Dermis blood vessel endothelial cell (primary cell): ENCODE results near the gene WNT7B. TPM values are rescaled to one million over a fixed set of nuclear protein-coding genes. Genes with fewer than 3 reads are reported as not detected.

Source experiments
- DNase-seq: peaks from one replicate; pipeline ENCODE4 v3.0.0; 2010
- total RNA-seq: library from RNA; depleted of rRNA; stranded (reverse); fragments of >200 nt; gene quantifications from 2 replicates; pipeline ENCODE4 v1.2.3, GENCODE V29; 2014

The WNT7B gene
- total RNA-seq, 1 donor from 2014 or later, result not detected

DNA sequence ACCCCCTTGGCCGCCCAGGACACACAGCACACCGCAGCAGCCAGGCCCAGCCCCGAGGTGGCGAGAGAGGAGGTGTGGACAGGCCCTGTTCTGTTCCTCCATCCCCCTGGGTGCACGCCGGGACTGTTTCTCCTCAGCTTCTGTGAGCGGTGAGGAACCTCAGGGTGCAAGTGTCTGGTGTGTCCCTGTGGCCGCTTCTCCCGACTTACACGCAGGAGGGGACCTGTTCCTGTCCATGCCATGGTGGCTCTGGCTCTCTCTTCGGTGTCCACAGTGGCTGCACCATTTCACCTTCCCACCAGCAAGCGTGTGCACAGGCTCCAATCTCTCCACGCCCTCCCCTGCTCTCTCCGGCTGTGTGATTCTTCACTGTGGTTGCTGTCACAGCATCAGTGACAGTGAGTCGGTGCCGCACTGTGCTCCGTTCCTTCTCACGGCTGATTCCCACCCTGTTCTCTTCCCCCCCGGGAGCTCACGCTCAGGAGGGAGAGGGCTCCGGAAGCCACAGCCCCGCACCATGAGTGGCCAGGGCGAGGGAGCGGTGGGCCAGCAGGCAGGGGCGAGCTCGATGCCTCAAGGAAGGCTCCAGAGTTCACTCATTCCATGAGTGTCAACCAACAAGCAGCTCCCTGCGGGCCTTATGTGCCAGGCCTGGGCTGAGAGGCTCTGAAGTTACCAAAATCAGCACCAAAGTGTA is 18.6 kb upstream of the WNT7B start:
- no peak for DNase-seq

DNA sequence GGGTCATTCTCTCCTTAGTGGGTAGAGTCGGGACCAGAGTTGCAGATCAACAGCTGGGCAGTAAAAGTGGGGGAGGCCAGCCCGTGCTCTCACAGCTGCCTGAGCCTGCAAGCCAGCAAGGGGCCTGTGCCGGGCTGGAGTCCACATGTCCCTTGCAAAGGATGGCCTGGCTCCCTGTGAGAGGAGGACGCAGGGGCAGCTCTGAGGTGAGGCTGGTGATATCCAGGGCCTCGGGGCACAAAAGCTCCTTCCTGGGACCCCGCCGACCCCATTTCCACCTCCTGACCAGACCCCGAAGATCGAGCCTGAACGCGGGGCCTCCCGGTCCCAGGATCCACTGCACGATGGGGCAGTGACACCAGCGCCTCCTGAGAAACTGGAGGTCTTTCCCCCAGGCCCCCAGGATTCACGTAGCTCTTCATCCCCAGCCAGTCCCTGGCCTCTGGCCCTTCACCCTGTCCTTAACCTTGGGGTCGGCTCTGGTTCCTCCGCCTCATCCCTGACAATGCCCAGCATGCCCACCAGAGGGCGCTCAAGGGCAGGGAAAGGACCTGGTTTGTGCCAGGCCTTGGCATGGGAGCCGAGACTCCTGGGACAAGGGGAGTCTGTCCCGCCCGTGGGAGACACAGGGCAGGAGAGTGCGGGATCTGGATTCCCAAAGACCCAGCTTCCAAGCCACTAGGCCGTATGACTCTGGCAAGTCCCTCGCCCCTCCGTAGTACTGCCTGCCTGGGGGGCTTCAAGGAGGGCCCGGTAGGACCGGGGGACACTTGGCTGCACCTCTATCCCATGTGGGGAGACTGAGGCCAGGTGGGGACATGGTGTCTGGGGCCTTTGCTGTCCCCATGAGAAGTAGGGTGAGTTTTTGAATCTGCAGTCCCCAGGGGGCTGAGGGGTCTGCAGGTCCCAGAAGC is 17.8 kb upstream of the WNT7B start:
- DNase-seq, result peak; percentile 76

DNA sequence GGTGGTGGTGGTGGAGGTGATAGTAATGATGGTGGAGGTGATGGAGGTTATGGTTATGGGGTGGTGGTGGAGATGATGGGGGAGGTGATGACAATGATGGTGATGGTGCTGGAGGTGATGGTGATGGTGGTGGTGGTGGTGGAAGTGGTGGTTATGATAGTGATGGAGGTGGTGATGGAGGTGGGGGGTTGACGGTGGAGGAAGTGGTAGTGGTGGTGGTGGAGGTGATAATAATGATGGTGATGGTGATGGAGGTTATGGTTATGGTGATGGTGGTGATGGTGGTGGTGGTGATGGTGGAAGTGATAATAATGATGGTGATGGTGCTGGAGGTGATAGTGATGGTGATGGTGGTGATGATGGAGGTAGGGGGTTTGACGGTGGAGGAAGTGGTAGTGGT is 16.9 kb upstream of the WNT7B start:
- no peak for DNase-seq

DNA sequence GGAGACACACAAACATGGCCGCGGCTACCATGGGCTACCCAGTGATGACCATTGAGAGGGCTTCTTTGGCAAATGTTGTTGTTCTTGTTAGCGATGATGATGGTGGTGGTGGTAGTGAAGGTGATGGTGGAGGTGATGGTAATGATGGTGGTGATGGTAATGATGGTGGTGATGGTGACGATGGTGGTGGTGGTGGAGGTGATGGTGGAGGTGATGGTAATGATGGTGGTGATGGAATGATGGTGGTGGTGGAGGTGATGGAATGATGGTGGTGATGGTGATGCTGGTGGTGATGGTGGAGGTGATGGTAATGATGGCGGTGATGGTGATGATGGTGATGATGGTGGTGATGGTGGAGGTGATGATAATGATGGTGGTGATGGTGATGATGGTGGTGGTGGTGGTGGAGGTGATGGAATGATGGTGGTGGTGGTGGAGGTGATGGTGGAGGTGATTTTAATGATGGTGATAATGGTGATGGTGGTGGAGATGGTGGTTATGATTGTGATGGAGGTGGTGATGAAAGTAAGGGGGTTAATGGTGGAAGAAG is 16.3 kb upstream of the WNT7B start:
- DNase-seq, result no peak

- no peak for DNase-seq
Measured at GRCh38 chr22:45992737-45993136, 15.8 kb upstream of the WNT7B start.

- DNase-seq, result no peak
Measured at GRCh38 chr22:45991098-45991497, 14.1 kb upstream of the WNT7B start.

GRCh38 chr22:45987136-45987861 is 10.3 kb upstream of the WNT7B start:
- DNase-seq, result no peak

- no peak for DNase-seq
Measured at GRCh38 chr22:45984316-45984916, 7.5 kb upstream of the WNT7B start.

GRCh38 chr22:45983797-45984196 is 6.8 kb upstream of the WNT7B start:
- DNase-seq, result no peak

GRCh38 chr22:45980761-45981160 is 3.8 kb upstream of the WNT7B start:
- no peak for DNase-seq

- no peak for DNase-seq
Measured at GRCh38 chr22:45980268-45980570, 3.3 kb upstream of the WNT7B start.

DNA sequence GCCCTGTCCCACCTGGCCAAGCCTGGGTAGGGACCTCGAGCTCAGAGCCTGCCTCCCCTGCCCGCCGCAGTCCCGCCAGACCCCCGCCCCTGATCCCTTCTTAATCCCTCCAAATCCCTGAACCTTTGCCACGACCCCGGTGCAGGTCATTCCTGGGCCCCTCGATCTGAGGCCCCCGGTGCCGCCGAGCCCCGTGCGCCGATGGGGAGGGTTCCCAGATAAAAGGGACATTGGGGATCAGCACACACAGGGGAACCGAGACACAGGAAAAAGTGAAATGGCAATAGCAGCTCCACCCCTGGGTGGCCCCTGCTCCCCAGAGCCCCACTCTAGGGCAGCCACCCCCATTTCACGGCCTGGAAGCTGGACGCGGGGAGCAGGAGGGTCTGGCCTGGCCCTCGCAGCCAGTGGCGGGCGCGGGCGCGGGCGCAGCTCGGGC is 1.3 kb upstream of the WNT7B start:
- DNase-seq, result no peak

- DNase-seq, result no peak
Measured at GRCh38 chr22:45977551-45978274, 751 bp upstream of the WNT7B start.

DNA sequence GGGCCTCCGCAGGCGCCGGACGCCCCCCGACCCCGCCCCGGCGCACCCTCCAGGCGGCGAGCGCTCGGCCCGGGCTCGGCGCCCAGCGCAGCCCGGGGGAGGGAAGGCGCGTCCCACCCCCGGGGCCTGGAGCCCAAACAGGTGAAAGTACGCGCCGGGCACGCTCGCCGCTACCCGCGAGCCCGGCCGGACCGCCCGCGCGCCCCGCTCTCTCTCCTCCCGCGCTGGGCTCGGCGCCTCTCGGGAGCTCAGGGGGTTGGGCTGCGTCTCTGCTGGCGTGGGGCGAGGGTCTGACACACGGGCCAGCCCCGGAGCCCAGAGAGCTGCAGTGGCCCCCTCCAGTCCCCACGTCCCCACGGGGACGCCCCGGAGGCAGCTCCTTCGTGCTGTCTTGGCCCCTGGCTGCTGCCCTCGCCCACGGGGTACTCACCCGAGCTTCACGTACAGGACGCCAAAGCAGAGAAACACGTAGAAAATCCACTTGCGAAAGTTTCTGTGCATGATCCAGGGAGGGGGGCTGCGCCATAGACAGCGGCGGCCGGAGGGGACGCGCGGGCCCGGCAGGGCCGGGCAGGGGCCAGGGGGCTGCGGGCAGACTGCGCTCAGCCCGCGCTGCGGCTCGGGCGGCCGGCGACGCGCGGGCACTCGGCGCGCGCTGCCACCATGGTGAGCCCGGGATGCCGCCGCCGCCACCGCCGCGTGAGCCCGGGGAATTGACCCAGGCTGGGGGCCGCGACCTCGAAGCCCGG is 534 bp downstream of the WNT7B start:
- no peak for DNase-seq

DNA sequence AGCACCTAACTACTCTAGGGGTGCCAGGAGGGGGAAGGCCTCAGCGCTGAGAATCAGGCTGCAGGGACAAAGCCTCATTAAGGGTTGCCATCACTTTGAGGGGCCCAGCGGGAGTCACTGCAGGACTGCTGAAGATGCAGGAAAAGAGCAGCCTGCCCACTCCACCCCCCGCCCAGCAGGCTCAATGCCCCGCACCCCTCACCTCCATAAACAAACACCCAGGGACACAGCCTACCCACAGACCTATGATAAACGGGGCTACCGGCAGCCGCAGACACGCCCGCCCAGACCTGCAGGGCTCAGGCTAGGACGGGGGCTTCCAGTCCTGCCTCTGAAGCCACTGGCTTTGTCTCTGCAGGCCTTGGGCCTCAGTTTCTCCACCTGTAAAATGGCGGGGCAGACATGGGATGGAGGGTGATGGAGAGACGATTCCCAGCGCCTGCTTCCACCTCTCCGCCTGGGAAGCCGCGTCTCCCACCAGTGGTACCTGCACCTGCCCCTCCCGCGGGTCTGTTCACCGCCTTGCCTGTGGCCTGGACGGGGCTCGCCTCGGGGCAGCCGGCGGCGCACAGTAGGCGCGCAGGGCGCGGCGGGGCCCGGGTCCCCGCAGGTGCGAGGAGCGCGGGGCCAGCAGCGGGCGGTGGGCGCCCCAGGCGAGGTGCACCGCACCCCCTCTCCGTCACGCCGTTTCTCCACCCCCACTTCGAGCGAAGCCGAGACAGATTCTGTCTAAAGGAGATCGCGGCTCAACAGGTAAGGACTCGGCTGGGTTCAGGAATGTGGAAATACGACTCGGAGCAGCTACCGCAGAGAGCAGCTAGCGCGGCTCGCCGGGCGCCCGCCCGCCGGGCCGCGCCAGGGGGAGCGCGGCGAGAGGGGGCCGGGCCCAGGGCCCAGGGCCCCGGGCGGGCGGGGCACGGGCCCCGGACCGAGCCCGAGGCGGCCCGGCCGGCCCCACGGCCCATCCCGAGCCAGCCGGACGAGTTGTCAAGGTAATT is 1.5 kb downstream of the WNT7B start:
- no peak for DNase-seq

DNA sequence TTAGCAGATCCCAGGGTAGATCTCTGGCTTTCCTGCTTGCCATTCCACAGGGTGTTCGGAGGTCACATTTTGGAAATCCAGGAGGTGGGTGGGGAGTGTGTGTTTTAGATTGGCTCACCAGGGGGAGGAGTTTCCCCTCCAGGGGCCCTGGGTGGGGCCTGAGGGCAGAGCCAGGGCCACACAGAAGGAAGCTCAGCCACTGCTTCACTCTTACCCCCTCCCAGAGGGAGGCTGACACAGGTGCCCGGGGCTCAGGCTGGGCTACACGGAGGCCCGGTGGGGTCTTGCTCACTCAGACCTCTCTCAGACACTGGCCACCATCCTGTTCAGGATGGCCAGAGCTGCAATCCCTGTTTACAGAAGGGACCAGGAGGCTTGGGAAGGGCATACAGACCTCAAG is 2.5 kb downstream of the WNT7B start:
- no peak for DNase-seq

DNA sequence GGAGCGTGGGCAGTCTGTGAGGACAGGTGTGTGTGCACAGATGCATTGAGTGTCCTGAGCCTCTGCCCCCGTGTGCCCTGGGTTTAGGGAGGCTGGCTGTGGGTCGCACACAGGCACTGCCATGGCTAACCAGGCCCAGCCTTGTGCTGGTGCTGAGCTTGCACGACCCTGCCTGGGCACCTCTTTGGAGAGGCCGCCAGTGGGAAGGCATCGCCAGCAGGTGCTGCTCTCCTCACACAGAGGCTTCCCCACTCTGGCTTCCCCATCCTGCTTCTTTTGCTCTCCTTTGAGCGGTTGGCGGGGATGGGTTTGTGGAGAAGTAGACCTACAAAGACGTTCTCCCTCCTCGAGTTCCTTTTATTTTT is 4.1 kb downstream of the WNT7B start:
- no peak for DNase-seq

DNA sequence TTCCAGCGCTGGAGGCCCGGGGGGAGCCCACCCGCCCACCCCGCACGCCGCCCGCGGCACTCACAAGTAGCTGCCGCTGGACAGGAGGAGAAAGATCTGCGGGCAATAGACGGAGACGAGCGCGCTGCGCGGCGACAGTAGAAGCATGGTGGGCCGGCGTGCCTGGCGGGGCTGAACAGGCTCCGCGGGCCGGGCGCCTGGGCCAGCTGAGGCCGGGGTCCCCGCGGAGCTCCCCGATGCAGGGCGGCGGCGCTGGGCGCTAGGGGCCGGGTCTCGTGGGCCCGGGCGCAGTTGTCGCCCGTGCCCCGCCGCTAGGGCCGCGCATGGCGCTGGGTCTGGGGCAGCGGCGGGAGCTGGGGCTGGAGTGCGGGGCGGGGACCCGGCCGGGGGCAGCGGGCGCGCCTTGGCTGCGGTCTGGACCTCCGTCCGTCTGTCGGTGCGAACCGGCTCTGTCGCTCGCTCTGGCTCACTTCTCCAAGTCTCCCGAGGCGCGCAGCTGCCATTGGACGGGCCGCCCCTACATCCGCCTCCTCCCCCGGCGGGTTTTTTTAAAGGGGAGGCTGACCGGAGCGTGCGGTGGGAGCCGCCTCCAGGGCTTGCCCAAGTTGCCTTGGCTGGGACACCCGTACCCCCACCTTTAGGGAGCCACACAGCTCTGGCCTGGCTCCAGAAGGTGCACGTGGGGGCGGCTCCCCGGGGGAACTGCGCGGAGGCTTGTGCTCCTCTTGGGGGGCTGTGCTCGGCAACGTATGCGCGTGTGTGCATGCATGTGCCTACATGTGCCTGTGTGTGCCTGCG is 4.7 kb downstream of the WNT7B start:
- no peak for DNase-seq

GRCh38 chr22:45971408-45972028 is 5.4 kb downstream of the WNT7B start:
- DNase-seq, result no peak
